ENCODE data around the gene LAMA2. TPM values are rescaled to one million over a fixed set of nuclear protein-coding genes. Genes with fewer than 3 reads are reported as not detected.

Gene LAMA2
- total and polyA plus RNA-seq, 2 of the 13 experiments (the other 11 are each of a cell fraction or from before 2014, with no cell fraction given) = 0.11 to 0.28 TPM

GRCh38 chr6:129411092-129411491 is 528.2 kb downstream of the LAMA2 start:
- TF ChIP-seq MXD3 (CRISPR knock-in tag; IDR thresholded peaks at IDR 0.05) (no peak), MAFK (conservative IDR thresholded peaks at IDR 0.05 in 1 of 2, IDR thresholded peaks at IDR 0.05 in 1 of 2; ENCODE audit: low read length in 2 of 2) (peak; percentile 28 to 78; a peak in 2 of 4 replicates)
- H2AFZ ChIP-seq (ENCODE audit: low read length) = no peak overlapping the region
- FAIRE-seq = no peak
- no peaks in the 10 kb centered on the region for H3K9me3 ChIP-seq (ENCODE audit: low read length)
- no peaks in the 10 kb centered on the region for H3K4me1 ChIP-seq (ENCODE audit: insufficient read depth, low read length)
- H3K36me3 ChIP-seq (replicated peaks in 1 of 2; ENCODE audit: control insufficient read depth in 1 of 2, insufficient read depth in 2 of 2, low read length in 2 of 2) = no peaks in the 10 kb centered on the region
- CTCF ChIA-PET (ENCODE audit: low intra/inter-chr PET ratio, low total read pairs) = no interaction called here
- H3K9ac ChIP-seq (ENCODE audit: insufficient read depth, low read depth, low read length) = no peak overlapping the region
- DNase-seq (ENCODE audit: low spot score) = no peak
- no peak overlapping the region for H3K27ac ChIP-seq (ENCODE audit: extremely low read length, insufficient read depth, low read length)
- no peak for ATAC-seq
- no TSS peak for BruUV-seq (replicated peaks)
- no peaks in the 10 kb centered on the region for H3K79me2 ChIP-seq (ENCODE audit: insufficient read depth, low read length)
- POLR2A ChIA-PET = no interaction called here
- H3K4me3 ChIP-seq (replicated peaks in 1 of 3; ENCODE audit: insufficient read depth in 1 of 3, low read depth in 2 of 3, low read length in 3 of 3) = no peak overlapping the region
- intact Hi-C loops (cut with micrococcal nuclease; ENCODE audit: unreplicated experiment) (no loop called here), in situ Hi-C loops (cut with HindIII; ENCODE audit: extremely low pct_ligation_motif_present, low pct_unique_long_range_greater_than_20kb) (no loop called here)
- 0% methylated on average over 1 of the region's 1 CpG for WGBS (ENCODE audit: low lambda C conversion rate)
- no peaks in the 10 kb centered on the region for H3K27me3 ChIP-seq (ENCODE audit: control insufficient read depth in 1 of 2, insufficient read depth in 2 of 2, low read length in 2 of 2)
- H3K4me2 ChIP-seq (ENCODE audit: low read depth, low read length) = no peak overlapping the region
- no peaks in the 10 kb centered on the region for H4K20me1 ChIP-seq (ENCODE audit: insufficient read depth, low read length)

GRCh38 chr6:129416337-129416990 is 533.5 kb downstream of the LAMA2 start:
- Histone ChIP-seq H3K27ac (ENCODE audit: extremely low read length, insufficient read depth, low read length) (no peak overlapping the region), H3K9me3 (ENCODE audit: low read length) (no peaks in the 10 kb centered on the region), H3K36me3 (replicated peaks in 1 of 2; ENCODE audit: control insufficient read depth in 1 of 2, insufficient read depth in 2 of 2, low read length in 2 of 2) (no peaks in the 10 kb centered on the region), H3K9ac (ENCODE audit: insufficient read depth, low read depth, low read length) (no peak overlapping the region), H3K4me3 (replicated peaks in 1 of 3; ENCODE audit: insufficient read depth in 1 of 3, low read depth in 2 of 3, low read length in 3 of 3) (no peak overlapping the region), H3K4me1 (ENCODE audit: insufficient read depth, low read length) (no peaks in the 10 kb centered on the region), H3K4me2 (ENCODE audit: low read depth, low read length) (no peak overlapping the region), H3K27me3 (ENCODE audit: control insufficient read depth in 1 of 2, insufficient read depth in 2 of 2, low read length in 2 of 2) (no peaks in the 10 kb centered on the region), H4K20me1 (ENCODE audit: insufficient read depth, low read length) (no peaks in the 10 kb centered on the region), H2AFZ (ENCODE audit: low read length) (no peak overlapping the region), H3K79me2 (ENCODE audit: insufficient read depth, low read length) (no peaks in the 10 kb centered on the region)
- in situ Hi-C loops (cut with HindIII; ENCODE audit: extremely low pct_ligation_motif_present, low pct_unique_long_range_greater_than_20kb) = no loop called here
- TF ChIP-seq HOXA3 (CRISPR knock-in tag; IDR thresholded peaks at IDR 0.05) (no peak), ZNF816 (CRISPR knock-in tag; IDR thresholded peaks at IDR 0.05; ENCODE audit: borderline replicate concordance) (no peak), HOXD1 (CRISPR knock-in tag; IDR thresholded peaks at IDR 0.05) (no peak), POLR2A (IDR thresholded peaks at IDR 0.05; ENCODE audit: insufficient read depth in 1 of 2, low read depth in 2 of 2, low read length in 2 of 2) (no peak), ZFP36L2 (CRISPR knock-in tag; IDR thresholded peaks at IDR 0.05) (no peak), ZNF230 (CRISPR knock-in tag; IDR thresholded peaks at IDR 0.05) (no peak)
- FAIRE-seq = no peak
- no TSS peak for BruUV-seq (replicated peaks)
- no peak for DNase-seq (ENCODE audit: low spot score)
- intact Hi-C loops (cut with micrococcal nuclease; ENCODE audit: unreplicated experiment) = no loop called here
- POLR2A ChIA-PET = no interaction called here
- CTCF ChIA-PET (ENCODE audit: low intra/inter-chr PET ratio, low total read pairs) = no interaction called here
- peak; percentile 53 for ATAC-seq
- 32% methylated on average over 6 of the region's 6 CpGs for WGBS (ENCODE audit: low lambda C conversion rate)

All from HepG2 (cell line).